ENCODE measurements around the gene ENPEP. TPM values are rescaled to one million over a fixed set of nuclear protein-coding genes. Genes with fewer than 3 reads are reported as not detected.

Gene ENPEP
- total RNA-seq, 1 experiment from 2014 or later, result not detected

GRCh38 chr4:110612631-110613269 lies 136.8 kb downstream of the ENPEP start:
- BruUV-seq (replicated peaks), result no TSS peak
- no peak overlapping the region for H3K4me3 ChIP-seq (ENCODE audit: low read length)
- H3K4me1 ChIP-seq (ENCODE audit: insufficient read depth, low read length), result peaks cover 9% of the 10 kb centered on the region

GRCh38 chr4:110613745-110614144 lies 137.8 kb downstream of the ENPEP start:
- intact Hi-C loops (cut with micrococcal nuclease), result no loop called here
- no peak overlapping the region for H2AFZ ChIP-seq (ENCODE audit: low read length)
- no peaks in the 10 kb centered on the region for H3K9me2 ChIP-seq (replicated peaks; ENCODE audit: low read length)
- peaks cover 50% of the 10 kb centered on the region for H3K27me3 ChIP-seq (ENCODE audit: low read length)
- no peak overlapping the region for H3K4me2 ChIP-seq (ENCODE audit: low read length)
- no peaks in the 10 kb centered on the region for H3K36me3 ChIP-seq (ENCODE audit: low read depth, low read length)
- ChIA-PET CTCF (no interaction called here), POLR2A (ENCODE audit: unreplicated experiment) (no interaction called here)
- DNase-seq, result no peak
- no peak for TF ChIP-seq CTCF (conservative IDR thresholded peaks at IDR 0.05; ENCODE audit: low read depth, low read length)
- TF ChIP-seq EZH2 (IDR thresholded peaks at IDR 0.05; ENCODE audit: low read length, unreplicated experiment), result no peak
- TF ChIP-seq EZH2phosphoT487 (IDR thresholded peaks at IDR 0.05; ENCODE audit: borderline replicate concordance, low read length), result no peak
- no peaks in the 10 kb centered on the region for H4K20me1 ChIP-seq (ENCODE audit: low read length)
- no peak overlapping the region for H3K27ac ChIP-seq (ENCODE audit: low read length)
- no peak overlapping the region for H3K9ac ChIP-seq (ENCODE audit: low read length)
- no peaks in the 10 kb centered on the region for H3F3A ChIP-seq (ENCODE audit: low read length, unreplicated experiment)
- no TSS peak for BruUV-seq (replicated peaks)
- no peak for ATAC-seq
- H3K79me2 ChIP-seq (ENCODE audit: low read length), result no peaks in the 10 kb centered on the region
- H3K4me3 ChIP-seq (ENCODE audit: low read length), result no peak overlapping the region
- no peaks in the 10 kb centered on the region for H3K9me3 ChIP-seq (ENCODE audit: low read length)
- H3K4me1 ChIP-seq (ENCODE audit: insufficient read depth, low read length), result peaks cover 7% of the 10 kb centered on the region

More at GRCh38 chr4:110612631-110613269, 136.8 kb downstream of the ENPEP start:
- no peak for DNase-seq
- Histone ChIP-seq H3K9ac (ENCODE audit: low read length) (no peak overlapping the region), H3K79me2 (ENCODE audit: low read length) (no peaks in the 10 kb centered on the region), H3K27ac (ENCODE audit: low read length) (no peak overlapping the region), H3K27me3 (ENCODE audit: low read length) (peaks cover 43% of the 10 kb centered on the region), H3K9me2 (replicated peaks; ENCODE audit: low read length) (no peaks in the 10 kb centered on the region), H3K4me2 (ENCODE audit: low read length) (no peak overlapping the region), H4K20me1 (ENCODE audit: low read length) (no peaks in the 10 kb centered on the region), H2AFZ (ENCODE audit: low read length) (no peak overlapping the region), H3K9me3 (ENCODE audit: low read length) (no peaks in the 10 kb centered on the region), H3F3A (ENCODE audit: low read length, unreplicated experiment) (no peaks in the 10 kb centered on the region), H3K36me3 (ENCODE audit: low read depth, low read length) (no peaks in the 10 kb centered on the region)
- no peak for TF ChIP-seq CTCF (conservative IDR thresholded peaks at IDR 0.05; ENCODE audit: low read depth, low read length)
- CTCF ChIA-PET, result no interaction called here
- POLR2A ChIA-PET (ENCODE audit: unreplicated experiment), result no interaction called here
- ATAC-seq, result no peak
- intact Hi-C loops (cut with micrococcal nuclease), result no loop called here

DNA sequence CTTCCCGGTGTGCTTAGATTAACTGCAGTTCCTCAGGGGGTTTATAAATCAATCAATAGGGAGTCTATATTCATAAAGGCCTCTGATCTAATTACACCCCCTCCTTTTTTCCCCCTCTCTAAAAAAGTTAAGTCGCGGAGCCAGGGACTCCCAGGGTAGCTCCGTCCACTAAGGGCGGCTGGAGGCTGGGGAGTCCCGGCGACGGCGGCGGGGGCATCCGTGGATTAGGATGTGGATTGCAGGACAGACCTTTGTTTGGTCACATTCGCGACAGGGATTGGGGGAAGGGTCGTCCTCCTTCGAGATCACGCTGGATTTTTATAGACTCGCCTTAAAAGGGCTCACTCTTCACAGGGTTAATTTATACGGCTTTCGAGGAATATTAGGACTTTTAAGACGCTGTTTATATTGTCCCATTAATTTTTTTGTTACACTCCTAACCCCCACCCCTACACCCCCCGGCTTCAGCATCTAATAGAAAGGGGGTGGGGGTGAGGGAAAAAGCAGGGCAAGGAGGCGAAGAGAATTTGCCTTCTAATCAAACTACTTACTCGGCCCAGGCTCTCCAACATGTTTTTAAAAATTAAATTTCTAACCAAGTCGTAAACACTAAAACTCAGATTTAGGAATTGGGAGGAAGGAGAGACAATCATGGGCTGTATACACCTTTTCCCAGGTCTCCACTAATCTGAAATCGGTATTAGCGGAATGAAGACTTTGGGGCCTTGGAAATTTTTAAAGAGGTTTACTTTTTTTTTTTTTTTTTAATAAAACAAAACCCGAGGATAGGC lies 138.4 kb downstream of the ENPEP start:
- Histone ChIP-seq H3K4me2 (ENCODE audit: low read length) (no peak overlapping the region), H2AFZ (ENCODE audit: low read length) (no peak overlapping the region), H3F3A (ENCODE audit: low read length, unreplicated experiment) (no peaks in the 10 kb centered on the region), H3K36me3 (ENCODE audit: low read depth, low read length) (no peaks in the 10 kb centered on the region), H3K4me3 (ENCODE audit: low read length) (no peak overlapping the region), H4K20me1 (ENCODE audit: low read length) (no peaks in the 10 kb centered on the region), H3K9me3 (ENCODE audit: low read length) (no peaks in the 10 kb centered on the region), H3K79me2 (ENCODE audit: low read length) (no peaks in the 10 kb centered on the region), H3K4me1 (ENCODE audit: insufficient read depth, low read length) (peaks cover under 1% of the 10 kb centered on the region; the same call in 1 of the 2 replicates), H3K27ac (ENCODE audit: low read length) (no peak overlapping the region), H3K27me3 (ENCODE audit: low read length) (peaks cover 50% of the 10 kb centered on the region), H3K9ac (ENCODE audit: low read length) (no peak overlapping the region), H3K9me2 (replicated peaks; ENCODE audit: low read length) (no peaks in the 10 kb centered on the region)
- DNase-seq, result no peak
- CTCF ChIA-PET, result no interaction called here
- intact Hi-C loops (cut with micrococcal nuclease), result no loop called here
- TF ChIP-seq CTCF (conservative IDR thresholded peaks at IDR 0.05; ENCODE audit: low read depth, low read length), result no peak
- TF ChIP-seq EZH2phosphoT487 (IDR thresholded peaks at IDR 0.05; ENCODE audit: borderline replicate concordance, low read length), result no peak
- TF ChIP-seq EZH2 (IDR thresholded peaks at IDR 0.05; ENCODE audit: low read length, unreplicated experiment), result no peak
- ATAC-seq, result no peak
- no TSS peak for BruUV-seq (replicated peaks)
- POLR2A ChIA-PET (ENCODE audit: unreplicated experiment), result no interaction called here

All from PC-3 (cell line).